GM11168 (cell line): ENCODE measurements around the gene TMEM63C.

Source experiments
- in situ Hi-C: fragments of 300-500 bp; cut with MboI; formaldehyde crosslinking; loops from one replicate; pipeline ENCODE4 v1.12.0; 2022; ENCODE audit warnings: low sequenced_read_pairs; ENCODE audit not compliant: unreplicated experiment

TMEM63C gene

DNA sequence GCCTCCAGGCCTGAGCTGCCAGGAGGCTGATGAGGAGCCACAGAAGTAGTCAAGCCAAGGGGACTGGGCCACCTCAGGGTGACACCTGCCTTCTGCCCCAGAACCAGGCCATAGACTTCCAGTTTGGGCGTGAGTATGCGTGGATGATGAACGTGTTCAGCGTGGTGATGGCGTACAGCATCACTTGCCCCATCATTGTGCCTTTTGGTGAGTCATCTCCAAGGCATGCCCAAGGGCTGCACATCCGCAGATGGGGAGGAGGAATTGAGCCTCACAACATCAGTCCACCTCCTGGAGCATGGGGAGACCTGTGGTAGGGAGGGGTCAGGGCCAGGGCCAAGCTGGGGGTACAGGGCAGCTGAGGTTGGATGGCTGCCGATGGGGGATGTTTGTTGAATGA is 67.1 kb downstream of the TMEM63C start:
- in situ Hi-C loops = no loop called here

DNA sequence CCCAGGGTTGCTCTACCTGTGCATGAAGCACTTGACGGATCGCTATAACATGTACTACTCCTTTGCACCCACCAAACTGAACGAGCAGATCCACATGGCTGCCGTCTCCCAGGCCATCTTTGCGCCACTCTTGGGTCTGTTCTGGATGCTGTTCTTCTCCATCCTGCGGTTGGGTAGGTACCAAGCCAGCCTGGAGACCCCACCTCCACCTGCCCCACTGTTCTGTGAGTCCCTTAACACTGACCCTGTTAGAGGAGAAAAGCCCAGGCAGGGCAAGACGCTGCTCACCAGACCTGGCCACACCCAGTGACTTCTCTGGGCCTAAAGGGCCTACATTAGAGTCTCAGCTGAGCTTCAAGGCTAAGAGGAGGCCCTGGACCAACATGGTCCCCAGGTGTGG is 67.7 kb downstream of the TMEM63C start:
- in situ Hi-C loops = no loop called here

DNA sequence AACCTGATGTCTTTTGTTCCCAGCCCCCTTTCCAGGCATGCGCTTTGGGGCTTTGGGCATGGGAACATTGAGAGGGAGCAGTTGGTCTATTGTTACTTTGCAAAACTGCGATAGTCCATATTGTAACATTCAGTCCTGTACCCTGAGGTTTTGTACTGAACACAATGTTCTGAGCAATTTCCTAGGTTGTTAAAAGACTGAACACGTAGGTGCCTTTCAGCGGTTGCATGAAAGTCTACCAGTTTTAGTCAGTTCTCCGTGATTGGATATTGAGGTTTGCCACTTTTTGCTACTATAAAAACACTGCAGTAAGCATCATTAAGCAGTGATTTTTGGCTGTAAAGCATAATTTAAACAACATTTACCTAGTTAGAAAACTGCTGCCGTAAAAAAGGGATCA is 69.3 kb downstream of the TMEM63C start:
- in situ Hi-C loops = no loop called here

DNA sequence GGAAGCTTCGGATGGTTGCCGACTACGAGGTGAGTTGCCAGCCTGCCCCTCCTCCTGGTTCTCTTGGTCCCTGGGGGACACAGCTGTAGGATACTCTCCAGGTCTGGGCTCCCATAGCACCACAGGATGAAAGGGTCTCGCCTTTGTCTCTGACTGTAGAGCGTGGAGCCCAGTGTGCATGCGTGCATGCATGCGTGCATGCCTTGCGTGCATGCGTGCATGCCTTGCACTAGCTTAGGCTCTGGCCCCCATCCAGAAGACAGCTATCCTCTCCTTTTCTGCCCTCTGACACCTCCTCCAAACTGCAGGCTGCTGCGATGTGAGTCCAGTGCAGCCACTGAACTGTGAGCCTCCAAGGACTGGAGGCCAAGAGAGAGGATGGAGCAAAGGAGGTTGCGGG is 70.3 kb downstream of the TMEM63C start:
- in situ Hi-C loops = no loop called here

DNA sequence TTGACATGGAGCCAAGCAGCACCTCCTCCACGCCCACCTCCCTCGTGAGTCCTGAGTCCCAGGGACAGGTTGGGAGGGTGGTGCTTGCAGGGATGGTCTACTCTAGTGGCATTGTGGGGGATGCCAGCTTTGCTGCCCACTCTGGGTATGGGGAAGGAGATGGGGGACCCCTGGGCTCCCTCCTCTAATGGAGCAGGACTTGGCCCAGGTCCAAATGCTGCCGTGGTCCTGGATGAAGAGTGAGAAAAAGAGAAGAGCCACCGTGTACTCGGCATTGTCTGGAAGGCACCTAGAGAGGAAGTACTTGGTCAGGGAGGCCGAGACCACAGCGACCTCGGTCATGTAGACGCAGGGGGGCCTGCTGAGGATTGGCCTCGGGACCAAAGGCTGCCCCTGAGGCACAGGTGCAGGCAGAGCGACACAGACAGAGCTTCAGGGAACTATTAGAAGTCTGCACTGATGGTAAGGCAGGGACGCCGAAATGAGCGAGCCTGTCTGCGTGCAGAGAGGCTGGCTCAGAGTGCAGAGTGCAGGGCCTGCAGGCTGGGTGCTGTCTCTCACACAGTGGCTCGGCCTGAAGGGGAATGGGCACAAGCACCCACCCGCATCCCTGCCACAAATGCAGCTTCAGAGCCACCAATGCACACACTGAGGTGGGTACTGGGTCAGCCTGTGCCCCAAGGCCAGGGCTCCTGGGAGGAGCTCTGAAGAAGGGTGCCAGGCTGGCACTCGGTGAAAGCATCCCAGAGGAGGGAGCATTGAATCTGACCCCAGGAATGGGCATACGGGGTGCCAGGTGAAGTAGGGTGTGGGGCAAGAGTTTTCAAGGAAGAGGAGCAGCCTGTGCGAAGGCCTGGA is 72.0 kb downstream of the TMEM63C start:
- in situ Hi-C loops = no loop called here

DNA sequence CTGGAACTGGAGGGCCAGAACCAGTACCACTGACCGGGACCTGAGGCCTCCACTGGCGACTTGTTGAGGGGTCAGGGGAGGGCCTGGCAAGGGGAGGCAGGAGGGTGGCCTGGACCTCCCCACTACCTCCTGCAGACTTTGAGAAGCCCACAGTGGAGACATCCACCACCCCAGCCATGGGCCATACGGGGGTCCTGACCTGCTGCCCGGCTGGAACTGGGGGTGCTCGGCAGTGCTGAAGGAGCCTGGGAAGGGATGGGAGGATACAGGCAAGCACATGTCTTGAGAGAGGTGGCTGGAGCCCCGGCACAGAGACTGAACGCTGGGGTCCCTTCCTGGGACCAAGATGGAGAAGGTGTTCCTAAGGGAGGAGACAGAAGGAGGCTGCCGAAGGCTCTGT is 75.1 kb downstream of the TMEM63C start:
- in situ Hi-C loops = no loop called here

DNA sequence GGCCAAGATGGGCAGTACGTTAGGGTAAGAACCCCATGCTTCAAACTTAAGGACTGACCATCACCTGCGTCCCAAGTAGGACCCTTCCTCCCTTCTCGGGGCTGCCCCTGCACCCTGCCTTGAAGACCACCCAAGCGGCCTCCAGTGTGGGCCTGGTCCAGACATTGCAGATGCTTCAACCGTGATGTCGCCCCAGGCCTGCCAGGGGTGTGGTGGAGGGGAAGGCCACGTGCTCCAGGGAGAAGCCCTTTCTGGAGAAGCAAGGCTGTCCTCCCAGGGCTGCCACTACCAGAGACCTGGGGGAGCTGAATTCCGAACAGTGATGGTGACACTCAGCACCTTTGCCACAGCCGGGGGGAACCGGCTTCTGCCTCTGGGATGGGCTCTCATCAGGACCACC is 76.1 kb downstream of the TMEM63C start:
- in situ Hi-C loops = no loop called here

DNA sequence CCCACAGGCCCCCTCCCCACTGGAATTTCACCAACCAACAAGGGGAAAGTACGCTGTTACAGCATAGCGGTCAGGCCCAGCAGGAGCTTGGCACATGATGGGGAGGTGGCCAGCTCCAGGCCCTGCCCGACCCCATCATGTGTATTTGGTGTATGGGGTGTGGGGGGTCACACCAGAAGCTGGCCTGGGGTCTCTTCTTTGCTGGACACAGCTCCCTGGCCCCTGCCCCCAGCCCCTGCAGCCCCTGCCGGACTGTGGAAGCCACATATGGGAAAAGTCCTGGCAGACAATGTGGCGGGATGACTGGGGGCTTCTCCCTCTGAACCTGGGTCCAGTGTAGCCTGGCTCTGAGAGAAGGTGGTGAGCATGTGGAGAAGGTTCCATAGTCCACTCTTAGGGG is 77.0 kb downstream of the TMEM63C start:
- in situ Hi-C loops = no loop called here

DNA sequence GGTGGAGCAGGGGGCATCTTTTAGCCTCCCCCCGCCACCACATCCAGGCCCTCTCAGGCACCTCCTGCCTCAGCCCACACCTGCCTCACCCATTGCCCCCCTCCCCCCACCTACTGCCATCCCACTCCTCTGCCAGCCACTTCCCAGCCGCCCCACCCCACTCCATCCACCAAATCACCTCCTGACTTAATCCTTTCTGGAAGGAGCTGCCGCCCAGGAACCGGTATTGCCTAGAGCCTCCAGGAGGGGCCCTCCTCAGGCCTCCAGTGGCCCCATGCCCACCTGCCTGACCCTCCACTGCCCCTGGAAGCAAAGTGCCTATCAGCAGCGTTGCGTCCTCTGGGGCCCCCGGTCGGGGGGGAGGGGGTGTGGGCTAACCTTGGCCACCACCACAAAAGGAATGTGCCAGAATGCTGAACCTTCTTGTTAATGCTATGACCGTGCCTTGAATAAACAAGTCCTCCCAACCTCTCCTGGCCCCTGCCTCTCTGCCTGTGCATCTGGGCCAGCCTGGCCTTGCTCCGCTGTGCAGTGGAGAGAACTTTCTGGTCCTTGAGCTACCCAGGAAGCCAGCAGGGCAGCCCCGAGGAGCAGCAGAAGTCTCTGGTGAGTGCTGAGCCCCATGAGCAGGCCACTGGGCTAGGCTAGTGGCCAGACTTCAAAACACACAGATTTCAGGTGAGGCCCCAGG is 77.6 kb downstream of the TMEM63C start:
- in situ Hi-C loops = no loop called here

DNA sequence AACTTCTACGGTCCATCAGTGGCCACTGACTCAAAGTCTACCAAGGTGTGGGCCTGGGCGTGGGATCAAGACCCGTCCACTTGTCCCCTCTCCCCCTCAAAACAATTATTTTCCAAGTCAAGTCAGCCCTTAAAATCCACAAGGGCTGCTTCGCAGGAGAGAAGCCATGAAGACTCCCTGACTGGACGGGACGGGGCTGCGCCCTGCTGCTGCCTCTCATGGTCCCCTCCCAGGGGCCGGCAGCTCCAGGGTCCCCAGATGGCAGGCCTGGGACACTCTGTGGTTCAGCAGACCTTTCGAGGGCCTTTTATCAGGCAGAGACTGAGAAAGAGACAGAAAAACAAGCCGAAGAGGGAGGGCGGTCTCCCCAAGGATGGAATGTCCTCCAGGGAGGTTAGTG is 78.6 kb downstream of the TMEM63C start:
- in situ Hi-C loops = no loop called here

DNA sequence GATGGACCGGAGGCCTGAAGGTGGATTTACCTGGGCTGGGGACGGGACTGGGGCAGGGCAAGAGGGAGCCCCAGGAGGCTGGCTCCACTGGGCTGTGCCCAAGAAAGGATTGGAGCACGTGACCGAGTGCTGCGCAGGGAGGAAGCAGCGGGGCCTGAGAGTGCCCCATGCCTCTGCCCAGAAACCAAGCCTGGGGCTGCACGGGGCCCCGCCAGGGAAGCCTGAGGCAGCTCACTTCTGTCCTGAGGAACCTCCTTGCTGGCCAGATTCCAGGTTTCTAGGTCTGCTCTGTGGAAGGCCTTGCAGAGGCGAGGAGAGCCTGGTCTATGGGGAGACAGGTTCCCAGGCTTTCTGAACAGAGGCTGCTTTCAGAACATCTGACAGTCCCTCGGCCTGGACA is 79.0 kb downstream of the TMEM63C start:
- in situ Hi-C loops = no loop called here

DNA sequence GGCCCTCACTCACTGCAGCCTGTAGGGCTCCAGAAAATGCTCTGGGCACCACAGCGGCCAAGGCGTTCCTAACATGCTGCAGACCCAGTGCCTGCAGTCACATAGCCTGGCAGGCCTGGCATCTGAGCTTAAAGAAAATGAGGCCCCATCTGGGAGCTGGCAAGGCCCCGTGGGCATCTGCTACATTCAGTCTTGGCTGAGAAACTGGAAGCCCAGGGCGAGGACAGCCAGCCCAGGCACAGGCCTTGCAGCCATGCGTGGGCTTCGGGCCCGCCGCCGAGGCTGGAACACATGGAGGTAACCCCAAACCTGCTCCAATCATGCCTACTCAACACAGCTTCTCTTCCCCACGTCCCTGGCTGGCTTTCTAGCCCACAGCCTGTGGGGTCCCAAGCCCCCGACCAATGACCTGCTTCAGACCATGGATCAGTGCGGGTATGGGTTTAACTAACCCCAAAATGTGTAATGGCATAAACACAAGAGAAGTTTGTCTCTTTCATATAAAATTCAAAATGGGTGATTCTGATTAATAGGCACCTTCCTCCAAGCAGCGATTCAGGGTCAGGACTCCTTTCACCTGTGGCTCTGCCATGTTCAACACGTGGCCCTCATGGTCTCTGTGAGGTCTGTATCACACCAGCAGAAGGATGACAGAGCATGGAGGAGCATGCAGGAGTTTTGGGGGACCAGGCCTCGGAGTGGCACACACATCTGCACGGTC is 83.0 kb downstream of the TMEM63C start:
- in situ Hi-C loops = no loop called here

DNA sequence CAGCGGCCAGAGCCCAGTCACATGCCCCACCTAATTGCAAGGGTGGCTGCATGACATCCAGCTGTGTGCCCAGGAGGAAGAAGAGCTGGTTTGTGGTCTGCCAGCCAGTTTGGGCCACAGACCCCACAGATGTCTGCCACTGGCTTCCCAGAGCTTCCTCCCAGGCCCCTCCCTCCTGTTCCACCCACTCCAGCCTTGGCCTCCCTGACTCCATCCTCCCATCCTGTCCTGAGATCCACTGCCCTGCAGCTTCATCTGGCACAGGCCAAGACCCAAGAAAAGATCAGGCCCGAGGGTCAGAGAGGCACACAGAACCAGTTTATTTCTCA is 83.6 kb downstream of the TMEM63C start:
- in situ Hi-C loops = no loop called here

DNA sequence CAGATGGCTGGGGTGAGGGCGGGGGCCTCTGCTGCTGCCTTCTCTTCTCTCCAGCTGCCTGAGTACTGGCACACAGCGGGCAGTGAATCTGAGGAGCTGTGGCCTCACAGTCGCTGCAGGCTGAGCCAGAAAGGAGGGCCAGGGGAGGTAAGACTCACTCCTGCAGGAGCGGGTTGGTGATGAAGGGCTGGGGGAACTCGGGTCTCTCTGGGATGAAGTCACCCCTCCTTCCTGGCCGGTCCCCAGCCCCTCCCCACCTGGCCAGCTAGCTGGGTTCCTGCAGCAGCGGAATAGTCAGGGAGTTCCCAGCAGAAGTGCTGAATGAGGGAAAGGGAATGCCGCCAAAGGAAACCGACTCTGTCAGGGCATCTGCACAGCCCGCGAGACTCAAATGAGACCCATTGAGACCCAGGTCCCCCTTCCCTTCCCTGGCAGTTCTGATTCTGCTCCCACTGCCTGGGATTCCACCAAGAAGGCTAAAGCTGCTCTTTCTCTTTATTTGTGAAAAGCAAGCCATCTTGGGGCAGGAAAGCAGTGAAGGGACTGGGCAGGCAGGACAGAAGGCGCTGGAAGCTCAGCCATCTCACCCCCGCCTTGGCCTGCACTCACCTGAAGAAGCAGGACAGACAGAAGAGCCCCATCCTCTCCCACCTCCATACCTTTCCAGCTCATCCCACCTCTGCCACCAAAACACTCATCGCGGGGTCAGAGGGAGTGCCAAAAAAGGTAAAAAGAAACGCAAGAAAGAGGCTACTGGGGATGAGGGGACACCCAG is 84.2 kb downstream of the TMEM63C start:
- in situ Hi-C loops = no loop called here

DNA sequence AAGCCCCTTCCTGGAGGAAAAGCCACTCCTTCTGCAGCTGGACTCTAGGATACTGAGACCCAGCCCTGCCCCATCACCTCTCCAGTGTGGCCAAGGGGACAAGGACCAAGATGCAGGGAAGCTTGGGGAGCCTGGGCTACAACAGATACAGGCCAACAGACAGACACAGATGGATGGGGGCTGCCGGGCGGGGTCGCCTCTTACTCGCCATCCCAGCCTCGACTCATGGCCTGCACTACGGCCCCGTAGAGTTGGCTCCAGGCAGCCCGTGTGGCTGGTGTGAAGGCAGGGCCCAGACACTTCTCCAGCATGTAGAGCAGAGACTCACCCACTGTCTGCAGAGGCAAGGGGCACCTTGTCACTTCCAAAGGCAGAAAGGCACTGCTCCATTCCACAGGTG is 84.7 kb downstream of the TMEM63C start:
- in situ Hi-C loops = no loop called here

DNA sequence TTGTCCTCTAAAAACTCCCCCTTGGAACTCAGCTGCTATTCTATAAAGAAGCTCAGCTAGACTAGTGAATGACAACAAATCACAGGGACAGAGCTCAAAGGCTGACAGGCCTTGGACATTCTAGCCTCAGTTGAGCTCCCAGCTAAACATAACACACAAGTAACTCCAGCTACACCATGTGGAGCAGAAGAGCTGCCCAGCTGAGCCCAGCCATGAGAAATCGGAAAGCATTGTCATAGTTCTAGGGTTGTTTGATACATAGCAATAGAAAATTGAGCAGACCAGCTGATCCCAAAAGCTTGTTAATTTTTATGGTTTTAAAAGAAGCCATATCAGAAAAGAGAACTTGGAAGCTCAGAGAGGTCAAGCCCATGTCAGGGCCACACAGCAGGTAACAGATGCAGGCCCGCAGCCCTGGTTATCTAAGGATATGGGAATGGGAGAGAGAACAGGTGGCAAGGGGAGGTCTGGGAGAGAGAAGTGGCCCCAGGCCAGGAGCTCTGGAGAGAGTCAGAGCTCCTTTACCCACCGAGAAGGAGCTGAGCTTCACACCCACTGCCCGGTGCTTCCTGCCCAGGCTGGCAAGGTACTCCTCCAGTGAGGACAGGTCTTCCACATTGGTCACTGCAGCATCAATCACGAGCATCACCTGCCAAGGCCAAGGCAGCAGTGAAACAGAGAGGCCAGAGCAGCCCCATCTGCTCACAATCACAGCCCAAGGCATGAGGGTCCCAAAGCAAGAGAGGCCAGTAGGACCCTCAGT is 86.5 kb downstream of the TMEM63C start:
- in situ Hi-C loops = no loop called here

DNA sequence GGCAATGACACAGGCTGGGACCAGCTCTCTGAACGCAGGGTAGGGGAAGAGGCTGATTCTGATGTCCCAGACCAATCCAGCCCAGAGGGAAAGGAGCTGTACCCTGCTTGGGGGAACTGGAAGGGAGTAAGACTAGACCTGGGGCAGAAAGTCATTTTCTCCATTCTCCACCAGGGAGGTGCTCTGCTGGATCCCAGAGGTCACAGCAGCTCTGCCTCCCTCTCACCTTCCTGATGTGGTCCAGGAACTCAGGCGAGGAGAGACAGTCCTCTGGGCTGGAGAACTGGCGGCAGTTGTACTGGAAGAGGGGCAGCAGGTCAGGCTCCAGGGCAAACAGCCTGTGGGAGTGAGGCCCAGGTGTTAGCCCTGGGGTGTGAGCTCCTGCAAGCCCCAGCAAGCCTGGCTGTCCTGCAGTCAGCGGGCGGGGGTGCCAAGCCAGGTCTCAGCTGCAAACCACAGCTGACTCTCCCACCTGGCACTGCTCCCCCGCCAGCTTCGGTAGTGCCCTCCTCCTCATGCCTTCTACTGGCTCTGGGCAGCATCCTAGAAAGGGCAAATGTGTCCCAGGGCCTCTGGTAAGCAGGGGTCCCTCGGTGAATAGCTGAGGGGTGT is 87.5 kb downstream of the TMEM63C start:
- in situ Hi-C loops = no loop called here

DNA sequence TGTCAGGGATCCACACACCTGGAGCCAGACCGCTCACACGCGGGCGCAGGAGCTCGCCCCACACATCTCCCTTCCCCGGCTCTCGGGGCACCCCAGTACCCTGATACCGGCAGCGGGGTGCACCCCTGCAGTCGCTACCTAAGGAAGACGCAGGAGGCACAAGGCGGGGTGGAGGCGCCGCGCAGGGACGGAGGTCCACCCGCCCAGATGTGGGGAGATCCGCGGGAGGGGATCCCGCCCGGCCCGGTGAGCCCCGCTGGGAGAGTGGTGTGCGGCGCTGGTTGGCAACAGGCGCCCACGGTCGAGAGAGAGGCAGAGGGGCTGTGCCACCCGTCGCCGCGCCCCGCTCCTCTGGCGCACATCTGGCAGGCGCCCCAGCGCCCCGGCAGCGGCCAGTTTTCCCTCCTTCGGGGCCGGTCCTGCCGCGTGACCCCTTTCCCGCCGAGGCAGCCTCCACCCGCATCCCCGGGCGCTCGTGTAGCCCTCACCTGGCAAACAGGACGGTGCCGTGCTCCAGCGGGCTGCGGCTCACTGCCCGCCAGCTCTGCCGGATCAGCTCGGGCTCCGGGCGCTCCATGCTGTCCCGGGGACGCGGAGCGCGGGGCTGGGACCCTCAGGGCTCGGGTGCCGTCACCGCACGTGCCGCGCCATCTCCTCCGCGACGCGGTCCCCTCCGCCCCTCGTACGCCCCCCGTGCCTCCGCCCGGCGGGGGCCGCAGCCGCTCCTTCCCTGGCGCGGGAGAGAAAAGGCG is 88.9 kb downstream of the TMEM63C start:
- in situ Hi-C loops = no loop called here
